ENCODE results near the gene GATB.

DNA sequence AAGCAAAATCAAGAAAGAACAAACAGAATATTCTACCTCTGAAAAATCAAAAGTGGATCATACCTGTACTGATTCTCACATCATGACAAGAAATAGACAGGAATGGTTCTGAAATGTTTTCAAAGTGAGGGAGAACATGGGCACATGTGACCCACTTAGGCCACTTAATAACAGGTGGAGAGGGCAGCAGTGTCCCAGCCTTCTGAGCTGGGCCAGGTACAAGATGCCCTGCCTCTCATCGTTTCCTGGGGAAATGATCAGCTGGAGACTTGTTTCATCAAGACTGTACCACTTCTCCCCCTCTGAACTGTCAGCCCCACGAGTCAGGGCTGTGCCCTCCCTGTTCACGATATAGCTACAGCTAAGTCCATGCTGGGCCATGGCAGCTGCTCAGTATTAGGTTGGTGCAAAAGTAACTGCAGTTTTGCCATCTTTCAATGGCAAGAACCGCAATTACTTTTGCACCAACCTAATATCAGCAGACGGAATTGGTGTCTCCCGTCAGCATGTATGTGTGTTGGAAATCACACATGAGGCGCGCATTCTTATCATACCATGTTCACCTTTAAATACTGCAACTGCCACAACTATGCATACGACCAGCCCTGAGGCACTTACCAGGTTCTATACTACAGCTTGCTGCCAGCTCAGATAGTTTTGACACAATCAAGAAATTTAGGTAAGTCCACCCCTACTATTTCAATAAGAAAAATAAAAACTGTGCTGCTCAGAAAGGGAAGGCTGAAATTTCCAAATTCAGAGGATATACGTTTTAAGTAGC, 71.4 kb downstream of the GATB start:
- TF ChIP-seq, protein P1, sequence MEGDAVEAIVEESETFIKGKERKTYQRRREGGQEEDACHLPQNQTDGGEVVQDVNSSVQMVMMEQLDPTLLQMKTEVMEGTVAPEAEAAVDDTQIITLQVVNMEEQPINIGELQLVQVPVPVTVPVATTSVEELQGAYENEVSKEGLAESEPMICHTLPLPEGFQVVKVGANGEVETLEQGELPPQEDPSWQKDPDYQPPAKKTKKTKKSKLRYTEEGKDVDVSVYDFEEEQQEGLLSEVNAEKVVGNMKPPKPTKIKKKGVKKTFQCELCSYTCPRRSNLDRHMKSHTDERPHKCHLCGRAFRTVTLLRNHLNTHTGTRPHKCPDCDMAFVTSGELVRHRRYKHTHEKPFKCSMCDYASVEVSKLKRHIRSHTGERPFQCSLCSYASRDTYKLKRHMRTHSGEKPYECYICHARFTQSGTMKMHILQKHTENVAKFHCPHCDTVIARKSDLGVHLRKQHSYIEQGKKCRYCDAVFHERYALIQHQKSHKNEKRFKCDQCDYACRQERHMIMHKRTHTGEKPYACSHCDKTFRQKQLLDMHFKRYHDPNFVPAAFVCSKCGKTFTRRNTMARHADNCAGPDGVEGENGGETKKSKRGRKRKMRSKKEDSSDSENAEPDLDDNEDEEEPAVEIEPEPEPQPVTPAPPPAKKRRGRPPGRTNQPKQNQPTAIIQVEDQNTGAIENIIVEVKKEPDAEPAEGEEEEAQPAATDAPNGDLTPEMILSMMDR (IDR thresholded peaks at IDR 0.05 in 2 of 3, conservative IDR thresholded peaks at IDR 0.05 in 1 of 3; ENCODE audit: control insufficient read depth in 2 of 3, extremely low read depth in 1 of 3, insufficient read depth in 1 of 3, low read depth in 3 of 3, low read length in 3 of 3): no peak
- no peak for TF ChIP-seq MTA3 (IDR thresholded peaks at IDR 0.05; ENCODE audit: borderline replicate concordance, low read length)
- TF ChIP-seq NR2C2 (IDR thresholded peaks at IDR 0.05; ENCODE audit: borderline replicate concordance, control insufficient read depth, insufficient read length, low read depth): no peak
- TF ChIP-seq SIN3A (IDR thresholded peaks at IDR 0.05; ENCODE audit: low read depth, low read length): no peak
- TF ChIP-seq ZZZ3 (IDR thresholded peaks at IDR 0.05; ENCODE audit: control insufficient read depth, insufficient read length, low read depth): no peak
- TF ChIP-seq, protein P2, sequence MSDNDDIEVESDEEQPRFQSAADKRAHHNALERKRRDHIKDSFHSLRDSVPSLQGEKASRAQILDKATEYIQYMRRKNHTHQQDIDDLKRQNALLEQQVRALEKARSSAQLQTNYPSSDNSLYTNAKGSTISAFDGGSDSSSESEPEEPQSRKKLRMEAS (IDR thresholded peaks at IDR 0.05; ENCODE audit: low read depth, low read length): no peak
- no peak for TF ChIP-seq JUND (IDR thresholded peaks at IDR 0.05; ENCODE audit: low read depth, low read length)
- no peak for TF ChIP-seq FOXK2 (IDR thresholded peaks at IDR 0.05)
- no peak for TF ChIP-seq CBFB (IDR thresholded peaks at IDR 0.05; ENCODE audit: low read depth)
- TF ChIP-seq BCL11A (IDR thresholded peaks at IDR 0.05; ENCODE audit: low read depth, low read length): no peak
- no peak for TF ChIP-seq SUZ12 (IDR thresholded peaks at IDR 0.05; ENCODE audit: unreplicated experiment)
- no peak for TF ChIP-seq ZNF274 (IDR thresholded peaks at IDR 0.05; ENCODE audit: insufficient read depth, insufficient read length)
- no peak for TF ChIP-seq POLR2A (IDR thresholded peaks at IDR 0.05; ENCODE audit: low read depth, low read length)
- TF ChIP-seq EZH2 (IDR thresholded peaks at IDR 0.05; ENCODE audit: borderline replicate concordance, control insufficient read depth, low read depth, low read length): no peak

All from GM12878 (cell line).